ENCODE data around the gene DNAH9. TPM values are rescaled to one million over a fixed set of nuclear protein-coding genes. Genes with fewer than 3 reads are reported as not detected.

Gene DNAH9
- polyA plus RNA-seq, 1 donor (not counting 4 experiments of a cell fraction or from before 2014, with no cell fraction given) = 0.42 TPM

- Histone ChIP-seq H3K36me3 (ENCODE audit: control insufficient read depth in 2 of 2, extremely low read depth in 1 of 2, insufficient read depth in 2 of 2, low read length in 2 of 2) (no peaks in the 10 kb centered on the region), H3K27me3 (ENCODE audit: control insufficient read depth, extremely low read depth, insufficient read depth, low read length) (no peaks in the 10 kb centered on the region), H3K4me1 (ENCODE audit: control insufficient read depth, extremely low read depth, insufficient read depth, low read length) (no peaks in the 10 kb centered on the region), H3K4me2 (ENCODE audit: control insufficient read depth, extremely low read depth, insufficient read depth, low read depth, low read length) (no peak overlapping the region), H3K27ac (ENCODE audit: control insufficient read depth, insufficient read depth, low read length) (no peak overlapping the region), H3K79me2 (ENCODE audit: control insufficient read depth, insufficient read depth, low read length) (no peaks in the 10 kb centered on the region), H3K9me3 (ENCODE audit: control insufficient read depth, low read depth, low read length) (peaks cover 5% of the 10 kb centered on the region), H3K9me1 (ENCODE audit: control insufficient read depth, extremely low read depth, insufficient read depth, low read length) (no peaks in the 10 kb centered on the region), H4K20me1 (ENCODE audit: control insufficient read depth, extremely low read depth, insufficient read depth, low read length) (no peaks in the 10 kb centered on the region), H3K4me3 (ENCODE audit: control insufficient read depth in 2 of 3, extremely low read depth in 1 of 3, insufficient read depth in 2 of 3, low read depth in 1 of 3, low read length in 3 of 3) (no peak overlapping the region), H3K9ac (ENCODE audit: control insufficient read depth, extremely low read depth, insufficient read depth, low read length) (no peak overlapping the region), H2AFZ (ENCODE audit: control insufficient read depth, low read length) (no peak overlapping the region)
- no peak for FAIRE-seq
- DNase-seq (ENCODE audit: low read depth, low spot score) = no peak
- TF ChIP-seq EZH2 (IDR thresholded peaks at IDR 0.05; ENCODE audit: low read length) = no peak
- no peak for TF ChIP-seq CTCF (optimal IDR thresholded peaks at IDR 0.05 in 1 of 3, IDR thresholded peaks at IDR 0.05 in 1 of 3, conservative IDR thresholded peaks at IDR 0.05 in 1 of 3; ENCODE audit: extremely low read depth in 1 of 3, insufficient read depth in 2 of 3, low read length in 3 of 3)
- dilution Hi-C loops (cut with MboI; ENCODE audit: extremely low pct_ligation_motif_present, low sequenced_read_pairs) = no loop called here
These were observed 40.4 kb upstream of the DNAH9 start for GRCh38 chr17:11557727-11558452.

GRCh38 chr17:11558681-11559234 is 39.5 kb upstream of the DNAH9 start:
- TF ChIP-seq CTCF (optimal IDR thresholded peaks at IDR 0.05 in 1 of 3, IDR thresholded peaks at IDR 0.05 in 1 of 3, conservative IDR thresholded peaks at IDR 0.05 in 1 of 3; ENCODE audit: extremely low read depth in 1 of 3, insufficient read depth in 2 of 3, low read length in 3 of 3) (no peak), EZH2 (IDR thresholded peaks at IDR 0.05; ENCODE audit: low read length) (no peak)
- peaks cover 5% of the 10 kb centered on the region for H3K9me3 ChIP-seq (ENCODE audit: control insufficient read depth, low read depth, low read length)
- no peak overlapping the region for H2AFZ ChIP-seq (ENCODE audit: control insufficient read depth, low read length)

More at GRCh38 chr17:11558681-11559234, 39.5 kb upstream of the DNAH9 start:
- FAIRE-seq (no peak), DNase-seq (ENCODE audit: low read depth, low spot score) (no peak)
- Histone ChIP-seq H3K4me2 (ENCODE audit: control insufficient read depth, extremely low read depth, insufficient read depth, low read depth, low read length) (no peak overlapping the region), H3K9me1 (ENCODE audit: control insufficient read depth, extremely low read depth, insufficient read depth, low read length) (no peaks in the 10 kb centered on the region), H3K27ac (ENCODE audit: control insufficient read depth, insufficient read depth, low read length) (no peak overlapping the region), H3K9ac (ENCODE audit: control insufficient read depth, extremely low read depth, insufficient read depth, low read length) (no peak overlapping the region), H3K36me3 (ENCODE audit: control insufficient read depth in 2 of 2, extremely low read depth in 1 of 2, insufficient read depth in 2 of 2, low read length in 2 of 2) (no peaks in the 10 kb centered on the region), H3K27me3 (ENCODE audit: control insufficient read depth, extremely low read depth, insufficient read depth, low read length) (no peaks in the 10 kb centered on the region), H3K79me2 (ENCODE audit: control insufficient read depth, insufficient read depth, low read length) (no peaks in the 10 kb centered on the region), H3K4me3 (ENCODE audit: control insufficient read depth in 2 of 3, extremely low read depth in 1 of 3, insufficient read depth in 2 of 3, low read depth in 1 of 3, low read length in 3 of 3) (no peak overlapping the region), H4K20me1 (ENCODE audit: control insufficient read depth, extremely low read depth, insufficient read depth, low read length) (no peaks in the 10 kb centered on the region), H3K4me1 (ENCODE audit: control insufficient read depth, extremely low read depth, insufficient read depth, low read length) (no peaks in the 10 kb centered on the region)
- dilution Hi-C loops (cut with MboI; ENCODE audit: extremely low pct_ligation_motif_present, low sequenced_read_pairs) = no loop called here
